Natural killer cell (primary cell): ENCODE data around the gene VPS11. TPM values are rescaled to one million over a fixed set of nuclear protein-coding genes. Genes with fewer than 3 reads are reported as not detected.

Experiments used
- ATAC-seq, 3 donors: fragments of 150-1000 bp in 2 of 3; fragments of 200-7000 bp in 1 of 3; cut with Tn5 transposase; 1 replicate in 1 of 3; 2 replicates in 2 of 3; pipeline ENCODE4 v1.10.0; 2021; ENCODE audit warnings: mild to moderate bottlenecking in 2 of 3, moderate library complexity in 2 of 3
- DNase-seq, 2 donors: peaks; one replicate each; pipeline versions ENCODE4 v3.0.0 to v3.0.0-alpha.2; 2013 to 2021; ENCODE audit warnings: mixed read lengths in 1 of 2
- H3K27ac ChIP-seq: one replicate; pipeline ENCODE4 v1.5.1; 2013; ENCODE audit warnings: mild to moderate bottlenecking, low read length
- H3K27me3 ChIP-seq: one replicate; pipeline ENCODE4 v1.6.1; 2013; ENCODE audit warnings: low read length; ENCODE audit not compliant: control insufficient read depth, insufficient read depth
- H3K36me3 ChIP-seq: one replicate; pipeline ENCODE4 v1.6.1; 2013; ENCODE audit warnings: low read length; ENCODE audit not compliant: control insufficient read depth, insufficient read depth
- H3K4me1 ChIP-seq: one replicate; pipeline ENCODE4 v1.6.1; 2013; ENCODE audit warnings: low read length; ENCODE audit not compliant: control insufficient read depth, insufficient read depth
- H3K4me3 ChIP-seq: one replicate; pipeline ENCODE4 v1.5.1; 2013; ENCODE audit warnings: low read length
- H3K9me3 ChIP-seq: one replicate; pipeline ENCODE4 v1.6.1; 2013; ENCODE audit warnings: low read length; ENCODE audit not compliant: control insufficient read depth, insufficient read depth
- H3K27ac Mint-ChIP-seq, 2 donors: one replicate each; pipeline ENCODE4 v1.8.0; 2022; ENCODE audit warnings: mild to moderate bottlenecking in 2 of 2, mixed read lengths in 2 of 2, moderate library complexity in 1 of 2
- H3K27me3 Mint-ChIP-seq, 2 donors: one replicate each; pipeline ENCODE4 v1.8.0; 2022; ENCODE audit warnings: low read depth in 2 of 2, mixed read lengths in 2 of 2
- H3K36me3 Mint-ChIP-seq: one replicate; pipeline ENCODE4 v1.8.0; 2022; ENCODE audit warnings: mixed read lengths
- H3K4me1 Mint-ChIP-seq, 2 donors: one replicate each; pipeline ENCODE4 v1.8.0; 2022; ENCODE audit warnings: mixed read lengths in 2 of 2
- H3K4me3 Mint-ChIP-seq: one replicate; pipeline ENCODE4 v1.8.0; 2022; ENCODE audit warnings: mild to moderate bottlenecking, moderate library complexity, mixed read lengths
- H3K9me3 Mint-ChIP-seq, 2 donors: one replicate each; pipeline ENCODE4 v1.8.0; 2022; ENCODE audit warnings: mixed read lengths in 2 of 2
- WGBS: methylation state at CpG from one replicate; pipeline ENCODE4 v1.1.7; 2013; ENCODE audit warnings: missing lambda C conversion rate; ENCODE audit not compliant: insufficient coverage; 5-methylcytosine and 5-hydroxymethylcytosine counted together
- intact Hi-C: fragments of 100-400 bp; cut with micrococcal nuclease; formaldehyde crosslinking; loops from one replicate; pipeline ENCODE4 v1.14.2; 2022
- total RNA-seq, 4 donors: library from RNA; stranded (reverse); fragments of 120-200 nt in 1 of 4; gene quantifications; one replicate each; pipeline versions ENCODE4 v1.2.3 to v1.2.4, GENCODE V29; 2013 to 2022
- TF ChIP-seq, protein P1 (sequence below): fragments of 200-600 bp; IDR thresholded peaks from one replicate; pipeline ENCODE4 v1.8.0; 2022; ENCODE audit warnings: antibody characterized with exemption

VPS11 gene
- total RNA-seq, 3 donors from 2014 or later (not counting 1 experiment from before 2014, with no cell fraction given): 91.4 to 101 (median 91.7) TPM

GRCh38 chr11:119047205-119047604, 20.4 kb upstream of the VPS11 start:
- no peaks in the 10 kb centered on the region for H3K9me3 ChIP-seq
- no peaks in the 10 kb centered on the region for H3K27me3 Mint-ChIP-seq
- ATAC-seq (no peak), DNase-seq (no peak)
- WGBS: 78% methylated on average over 6 of the region's 6 CpGs
- H3K4me1 Mint-ChIP-seq: peaks cover 6 to 7% of the 10 kb centered on the region in 2 donors
- intact Hi-C loops: no loop called here
- H3K4me1 ChIP-seq: no peaks in the 10 kb centered on the region
- no peak overlapping the region for H3K27ac Mint-ChIP-seq
- peaks cover 68% of the 10 kb centered on the region for H3K36me3 ChIP-seq
- H3K27me3 ChIP-seq: no peaks in the 10 kb centered on the region
- peaks cover 22% of the 10 kb centered on the region for H3K36me3 Mint-ChIP-seq
- H3K4me3 Mint-ChIP-seq: no peak overlapping the region
- no peak overlapping the region for H3K4me3 ChIP-seq
- H3K9me3 Mint-ChIP-seq: no peaks in the 10 kb centered on the region
- no peak overlapping the region for H3K27ac ChIP-seq
- TF ChIP-seq, protein P1, sequence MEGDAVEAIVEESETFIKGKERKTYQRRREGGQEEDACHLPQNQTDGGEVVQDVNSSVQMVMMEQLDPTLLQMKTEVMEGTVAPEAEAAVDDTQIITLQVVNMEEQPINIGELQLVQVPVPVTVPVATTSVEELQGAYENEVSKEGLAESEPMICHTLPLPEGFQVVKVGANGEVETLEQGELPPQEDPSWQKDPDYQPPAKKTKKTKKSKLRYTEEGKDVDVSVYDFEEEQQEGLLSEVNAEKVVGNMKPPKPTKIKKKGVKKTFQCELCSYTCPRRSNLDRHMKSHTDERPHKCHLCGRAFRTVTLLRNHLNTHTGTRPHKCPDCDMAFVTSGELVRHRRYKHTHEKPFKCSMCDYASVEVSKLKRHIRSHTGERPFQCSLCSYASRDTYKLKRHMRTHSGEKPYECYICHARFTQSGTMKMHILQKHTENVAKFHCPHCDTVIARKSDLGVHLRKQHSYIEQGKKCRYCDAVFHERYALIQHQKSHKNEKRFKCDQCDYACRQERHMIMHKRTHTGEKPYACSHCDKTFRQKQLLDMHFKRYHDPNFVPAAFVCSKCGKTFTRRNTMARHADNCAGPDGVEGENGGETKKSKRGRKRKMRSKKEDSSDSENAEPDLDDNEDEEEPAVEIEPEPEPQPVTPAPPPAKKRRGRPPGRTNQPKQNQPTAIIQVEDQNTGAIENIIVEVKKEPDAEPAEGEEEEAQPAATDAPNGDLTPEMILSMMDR: no peak

DNA sequence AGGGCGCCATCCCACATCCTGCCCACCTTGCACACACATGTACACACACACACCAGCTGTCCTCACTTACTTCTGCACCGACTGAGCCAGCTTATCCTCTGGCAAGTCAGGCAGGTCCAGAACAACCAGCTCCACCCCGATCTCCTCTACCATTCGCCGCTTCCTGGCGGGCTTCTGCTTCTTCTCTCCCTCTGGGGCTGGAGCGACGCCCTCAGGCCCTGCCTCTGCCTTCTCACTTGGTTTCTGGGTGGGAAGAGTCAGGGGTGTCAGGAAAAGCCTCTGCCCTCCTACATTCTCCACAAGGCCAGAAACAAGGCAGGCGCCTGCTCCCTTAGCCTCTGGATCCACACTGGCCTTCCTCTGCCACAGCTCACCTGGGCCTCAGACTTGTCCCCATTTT, 19.0 kb upstream of the VPS11 start:
- WGBS: 82% methylated on average over 6 of the region's 9 CpGs
- Histone ChIP-seq H3K27me3 (no peaks in the 10 kb centered on the region), H3K36me3 (peaks cover 83% of the 10 kb centered on the region), H3K9me3 (no peaks in the 10 kb centered on the region), H3K4me3 (no peak overlapping the region), H3K27ac (no peak overlapping the region), H3K4me1 (no peaks in the 10 kb centered on the region)
- ATAC-seq: no peak
- Mint-ChIP-seq H3K36me3 (peaks cover 31% of the 10 kb centered on the region), H3K4me1 (peaks cover 12 to 17% of the 10 kb centered on the region in 2 donors), H3K27me3 (no peaks in the 10 kb centered on the region), H3K4me3 (no peak overlapping the region), H3K27ac (no peak overlapping the region), H3K9me3 (no peaks in the 10 kb centered on the region)
- TF ChIP-seq, protein P1: no peak
- intact Hi-C loops: no loop called here
- no peak for DNase-seq

- Histone ChIP-seq H3K4me3 (no peak overlapping the region), H3K9me3 (no peaks in the 10 kb centered on the region), H3K27ac (no peak overlapping the region), H3K27me3 (no peaks in the 10 kb centered on the region), H3K4me1 (no peaks in the 10 kb centered on the region), H3K36me3 (peaks cover 87% of the 10 kb centered on the region)
- H3K36me3 Mint-ChIP-seq: peaks cover 35% of the 10 kb centered on the region
- intact Hi-C loops: no loop called here
- peaks cover 12 to 21% of the 10 kb centered on the region in 2 donors for H3K4me1 Mint-ChIP-seq
- H3K9me3 Mint-ChIP-seq: no peaks in the 10 kb centered on the region
- ATAC-seq: no peak
- DNase-seq: no peak
- H3K4me3 Mint-ChIP-seq: no peak overlapping the region
- TF ChIP-seq, protein P1: no peak
- H3K27ac Mint-ChIP-seq: peak overlapping the region in 1 of 2 donors; percentile 15
- WGBS: 94% methylated on average over 7 of the region's 7 CpGs
- no peaks in the 10 kb centered on the region for H3K27me3 Mint-ChIP-seq
Observed at GRCh38 chr11:119049081-119049480, 18.5 kb upstream of the VPS11 start.

DNA sequence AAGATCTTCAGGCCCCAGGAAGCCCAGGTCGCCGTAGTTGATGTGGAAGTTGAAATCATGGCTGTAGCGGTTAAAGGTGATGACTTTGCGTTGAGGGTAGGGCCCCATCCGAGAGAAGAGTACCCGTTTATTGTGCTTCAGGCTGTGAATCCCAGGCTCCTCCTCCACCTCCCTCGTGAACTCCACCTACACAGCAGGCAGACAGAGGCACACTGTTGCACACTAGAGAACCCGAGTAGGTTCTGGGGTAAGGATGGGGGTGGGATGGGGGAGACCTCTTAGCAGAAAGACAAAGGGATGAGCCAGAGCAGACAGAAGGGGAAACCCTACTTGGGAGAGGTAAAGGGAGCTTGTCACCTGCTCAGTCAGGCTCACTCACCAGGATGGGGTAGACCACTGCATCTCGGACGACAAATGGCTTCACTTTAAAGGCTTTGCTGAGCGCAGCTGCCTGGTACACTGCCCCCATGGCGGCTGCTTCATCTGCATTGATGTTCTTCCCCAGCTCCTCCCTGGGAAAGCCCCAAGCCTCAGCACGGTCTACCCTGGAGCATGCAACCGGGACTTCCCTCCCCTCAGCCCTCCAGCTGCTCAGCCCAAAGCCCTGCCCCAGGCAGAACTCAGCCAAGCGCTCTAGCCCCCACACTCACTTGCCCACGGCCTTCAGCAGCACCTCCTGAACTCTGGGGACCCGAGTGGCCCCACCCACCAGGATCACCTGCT, 16.0 kb upstream of the VPS11 start:
- Mint-ChIP-seq H3K4me3 (no peak overlapping the region), H3K9me3 (no peaks in the 10 kb centered on the region), H3K4me1 (peaks cover 31 to 37% of the 10 kb centered on the region in 2 donors), H3K27ac (no peak overlapping the region), H3K27me3 (no peaks in the 10 kb centered on the region), H3K36me3 (peaks cover 35% of the 10 kb centered on the region)
- intact Hi-C loops: loop anchor here (10.0 kb wide), 1 partner anchor 143 kb away; no protein-coding TSS in a partner anchor
- no peaks in the 10 kb centered on the region for H3K9me3 ChIP-seq
- peaks cover 85% of the 10 kb centered on the region for H3K36me3 ChIP-seq
- no peak overlapping the region for H3K27ac ChIP-seq
- ATAC-seq (no peak), DNase-seq (peak in 1 of 2 donors; percentile 65)
- no peak overlapping the region for H3K4me3 ChIP-seq
- TF ChIP-seq, protein P1: no peak
- H3K4me1 ChIP-seq: peaks cover 15% of the 10 kb centered on the region
- WGBS: 81% methylated on average over 17 of the region's 17 CpGs
- H3K27me3 ChIP-seq: no peaks in the 10 kb centered on the region
